NB4 (cell line): ENCODE measurements around the gene CADM2.

ENCODE experiments used
- POLR2A ChIP-seq: IDR thresholded peaks from 2 replicates; pipeline ENCODE4 v1.6.1; 2011; ENCODE audit warnings: mild to moderate bottlenecking; ENCODE audit not compliant: insufficient read length; ENCODE audit errors: extremely low read depth
- TF ChIP-seq, protein P1 (sequence below): IDR thresholded peaks from one replicate; pipeline ENCODE4 v1.5.1; 2012; ENCODE audit warnings: low read depth, low read length
- TF ChIP-seq, protein P2 (sequence below): IDR thresholded peaks from 2 replicates; pipeline ENCODE4 v1.6.1; 2011; ENCODE audit warnings: low read depth, low read length

DNA sequence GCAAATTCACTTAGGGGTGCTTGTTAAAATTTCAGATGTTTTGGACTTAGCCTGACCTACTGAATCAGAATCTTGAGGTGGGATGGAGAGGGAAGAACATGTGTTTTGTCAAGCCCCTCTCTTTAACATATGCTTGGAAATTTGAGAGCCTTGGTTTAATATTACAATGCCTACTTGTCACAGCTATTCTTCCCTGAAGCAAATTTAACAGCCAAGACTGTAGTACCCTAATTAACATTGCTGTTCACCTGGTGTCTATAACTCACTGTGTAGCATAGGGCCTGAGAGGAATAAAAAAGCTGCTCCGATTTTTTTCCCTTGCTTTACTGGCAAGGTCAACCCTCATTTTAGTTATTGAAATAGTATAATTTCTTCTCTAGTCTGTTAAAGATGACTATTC lies 880.1 kb downstream of the CADM2 start:
- no peak for TF ChIP-seq POLR2A
- TF ChIP-seq, protein P1, sequence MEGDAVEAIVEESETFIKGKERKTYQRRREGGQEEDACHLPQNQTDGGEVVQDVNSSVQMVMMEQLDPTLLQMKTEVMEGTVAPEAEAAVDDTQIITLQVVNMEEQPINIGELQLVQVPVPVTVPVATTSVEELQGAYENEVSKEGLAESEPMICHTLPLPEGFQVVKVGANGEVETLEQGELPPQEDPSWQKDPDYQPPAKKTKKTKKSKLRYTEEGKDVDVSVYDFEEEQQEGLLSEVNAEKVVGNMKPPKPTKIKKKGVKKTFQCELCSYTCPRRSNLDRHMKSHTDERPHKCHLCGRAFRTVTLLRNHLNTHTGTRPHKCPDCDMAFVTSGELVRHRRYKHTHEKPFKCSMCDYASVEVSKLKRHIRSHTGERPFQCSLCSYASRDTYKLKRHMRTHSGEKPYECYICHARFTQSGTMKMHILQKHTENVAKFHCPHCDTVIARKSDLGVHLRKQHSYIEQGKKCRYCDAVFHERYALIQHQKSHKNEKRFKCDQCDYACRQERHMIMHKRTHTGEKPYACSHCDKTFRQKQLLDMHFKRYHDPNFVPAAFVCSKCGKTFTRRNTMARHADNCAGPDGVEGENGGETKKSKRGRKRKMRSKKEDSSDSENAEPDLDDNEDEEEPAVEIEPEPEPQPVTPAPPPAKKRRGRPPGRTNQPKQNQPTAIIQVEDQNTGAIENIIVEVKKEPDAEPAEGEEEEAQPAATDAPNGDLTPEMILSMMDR: no peak
- TF ChIP-seq, protein P2, sequence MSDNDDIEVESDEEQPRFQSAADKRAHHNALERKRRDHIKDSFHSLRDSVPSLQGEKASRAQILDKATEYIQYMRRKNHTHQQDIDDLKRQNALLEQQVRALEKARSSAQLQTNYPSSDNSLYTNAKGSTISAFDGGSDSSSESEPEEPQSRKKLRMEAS: no peak
